Left cardiac atrium (tissue), 4 donors: ENCODE measurements around the gene CDY2A. TPM values are rescaled to one million over a fixed set of nuclear protein-coding genes. Genes with fewer than 3 reads are reported as not detected.
"Not testable (repeated sequence)": the region's sequence is repeated elsewhere in the genome, so short reads cannot be mapped to it uniquely, and the experiment has no call there.

Experiments used
- ATAC-seq, 2 donors: fragments of 200-7000 bp; cut with Tn5 transposase; one replicate each; pipeline ENCODE4 v1.9.1; 2020; ENCODE audit warnings: mild to moderate bottlenecking in 2 of 2, moderate library complexity in 2 of 2
- DNase-seq: peaks from one replicate; pipeline ENCODE4 v3.0.0-alpha.2; 2020
- intact Hi-C, 2 donors: fragments of 100-400 bp; cut with DNase I; formaldehyde crosslinking; loops; one replicate each; pipeline versions ENCODE4 v1.14.1 to v1.15.1; 2022 to 2023
- long read RNA-seq: library from polyadenylated mRNA; unstranded; transcript quantifications from one replicate; pipeline ENCODE4 v2.0.0, GENCODE V29; 2021
- total RNA-seq, 2 donors: library from RNA; stranded (reverse); fragmentation: NEBNext Ultra II Directional; extraction: Animal tissue kit (Norgen Biotek cat#: 25700); gene quantifications; one replicate each; pipeline ENCODE4 v1.2.1, GENCODE V29; 2021
- donor health status: DM: no; HTN: yes; CAD: no.
- donor health status: DM: no; HTN: yes; CAD: no; lungs with severe emphysema.
- donor health status: DM: yes; HTN: yes; CAD: no.
- donor health status: Dilated cardiomyopathy.

Gene CDY2A, protein sequence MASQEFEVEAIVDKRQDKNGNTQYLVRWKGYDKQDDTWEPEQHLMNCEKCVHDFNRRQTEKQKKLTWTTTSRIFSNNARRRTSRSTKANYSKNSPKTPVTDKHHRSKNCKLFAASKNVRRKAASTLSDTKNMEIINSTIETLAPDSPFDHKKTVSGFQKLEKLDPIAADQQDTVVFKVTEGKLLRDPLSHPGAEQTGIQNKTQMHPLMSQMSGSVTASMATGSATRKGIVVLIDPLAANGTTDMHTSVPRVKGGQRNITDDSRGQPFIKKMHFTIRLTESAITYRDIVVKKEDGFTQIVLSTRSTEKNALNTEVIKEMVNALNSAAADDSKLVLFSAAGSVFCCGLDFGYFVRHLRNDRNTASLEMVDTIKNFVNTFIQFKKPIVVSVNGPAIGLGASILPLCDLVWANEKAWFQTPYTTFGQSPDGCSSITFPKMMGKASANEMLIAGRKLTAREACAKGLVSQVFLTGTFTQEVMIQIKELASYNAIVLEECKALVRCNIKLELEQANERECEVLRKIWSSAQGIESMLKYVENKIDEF
- total RNA-seq, result not detected
- long read RNA-seq, result 0 reads

DNA sequence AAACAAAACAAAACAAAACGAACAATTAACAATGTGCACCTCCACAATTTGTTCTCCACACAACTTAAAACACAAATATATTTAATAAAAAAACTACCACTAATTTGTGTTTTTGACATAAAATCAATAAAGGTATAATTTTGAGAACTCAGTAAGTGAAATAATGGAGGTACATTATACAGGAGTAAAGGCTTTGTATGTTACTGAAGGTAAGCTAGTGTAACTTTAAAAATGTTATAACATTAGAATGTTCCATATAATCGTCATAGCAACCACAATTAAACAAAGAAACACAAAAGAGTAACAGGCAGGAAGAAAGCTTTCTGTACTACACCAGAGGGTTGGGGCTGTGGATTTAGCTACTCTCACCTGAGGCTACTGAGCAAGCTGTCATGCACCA is at the start of gene CDY2A:
Gene CDY2A, plus strand, starts transcription at position 301 of the 400 bp plus-strand sequence. CDS start 328 bp downstream, outside the sequence.
- ATAC-seq, intact Hi-C loops, DNase-seq: not testable (repeated sequence)

DNA sequence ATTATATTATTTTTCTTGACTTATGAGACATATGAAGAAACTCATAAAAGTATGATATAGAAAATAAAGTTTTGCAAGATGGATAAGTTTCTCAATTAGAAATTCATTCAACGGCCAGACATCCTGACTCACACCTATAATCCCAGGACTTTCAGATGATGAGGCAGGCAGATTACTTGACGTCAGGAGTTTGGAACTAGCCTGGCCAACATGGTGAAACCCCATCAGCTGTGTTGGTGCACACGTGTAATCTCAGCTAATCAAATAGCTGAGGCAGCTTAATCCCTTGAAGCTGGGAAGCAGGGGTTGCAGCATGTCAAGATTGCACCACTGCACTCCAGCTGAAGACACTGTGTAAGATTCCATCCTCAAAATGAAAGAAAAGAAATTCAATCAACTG is 28.0 kb upstream of the CDY2A start:
- DNase-seq, ATAC-seq, intact Hi-C loops: not testable (repeated sequence)

DNA sequence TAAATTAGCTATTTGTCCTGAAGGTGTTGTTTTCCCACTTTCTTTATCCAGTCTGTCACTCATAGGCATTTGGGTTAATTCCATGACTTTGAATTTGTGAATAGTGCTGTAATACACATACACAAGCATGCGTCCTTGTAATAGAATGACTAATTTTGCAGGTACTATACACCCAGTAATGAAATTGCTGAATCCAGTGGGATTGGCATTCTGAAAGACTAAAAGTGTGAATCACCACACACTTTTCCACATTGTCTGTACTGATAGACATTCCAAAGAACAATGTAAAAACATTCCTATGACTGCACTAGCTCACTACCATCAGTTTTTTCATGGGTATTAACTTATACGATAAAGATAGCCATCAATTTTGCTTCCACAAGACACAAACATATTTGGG is 27.3 kb upstream of the CDY2A start:
- ATAC-seq, intact Hi-C loops: not testable (repeated sequence)

DNA sequence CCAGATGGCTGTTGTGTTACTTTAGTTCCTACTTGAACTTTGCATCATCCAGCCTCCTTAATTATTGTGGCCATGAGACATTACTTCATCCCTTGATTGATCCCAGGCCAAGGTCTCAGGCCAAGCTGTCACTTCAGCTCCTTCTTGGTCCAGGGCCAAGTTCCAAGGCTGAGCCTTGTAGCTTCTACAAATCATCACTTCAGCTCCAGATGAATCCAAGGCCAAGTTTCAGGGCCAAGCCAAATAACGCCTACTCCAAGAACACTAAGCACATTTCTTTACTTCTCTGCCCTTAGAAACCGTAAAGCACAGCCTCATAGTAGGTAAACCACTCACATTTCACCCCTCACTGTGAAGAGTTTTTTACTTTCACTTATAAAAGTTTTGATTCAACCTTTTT is 1.7 kb upstream of the CDY2A start:
- DNase-seq, intact Hi-C loops: not testable (repeated sequence)
- ATAC-seq, result peak in 1 of 2 donors; percentile 86

More for the DNA sequence above, 27.3 kb upstream of the CDY2A start:
- DNase-seq, result not testable (repeated sequence)

DNA sequence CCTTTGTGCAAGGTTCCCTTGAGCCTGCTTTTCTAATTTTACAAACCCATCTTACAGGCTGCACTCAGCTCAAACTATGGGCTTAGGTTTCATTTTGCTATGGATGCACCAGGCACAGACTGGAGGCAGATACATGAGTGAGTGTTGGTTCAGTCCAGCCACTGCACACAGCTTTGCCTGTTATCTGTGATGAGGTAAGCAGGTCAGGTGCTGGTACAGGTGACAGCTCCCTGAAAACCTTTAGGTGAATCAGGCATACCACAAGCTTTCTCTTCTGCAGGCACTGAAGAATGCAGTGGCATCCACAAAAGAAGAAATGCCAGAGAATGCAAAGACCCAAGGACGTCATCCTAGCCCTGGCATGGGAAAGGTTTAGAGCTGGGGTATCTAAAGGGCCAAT is 3.3 kb downstream of the CDY2A start:
- intact Hi-C loops, DNase-seq, ATAC-seq: not testable (repeated sequence)

DNA sequence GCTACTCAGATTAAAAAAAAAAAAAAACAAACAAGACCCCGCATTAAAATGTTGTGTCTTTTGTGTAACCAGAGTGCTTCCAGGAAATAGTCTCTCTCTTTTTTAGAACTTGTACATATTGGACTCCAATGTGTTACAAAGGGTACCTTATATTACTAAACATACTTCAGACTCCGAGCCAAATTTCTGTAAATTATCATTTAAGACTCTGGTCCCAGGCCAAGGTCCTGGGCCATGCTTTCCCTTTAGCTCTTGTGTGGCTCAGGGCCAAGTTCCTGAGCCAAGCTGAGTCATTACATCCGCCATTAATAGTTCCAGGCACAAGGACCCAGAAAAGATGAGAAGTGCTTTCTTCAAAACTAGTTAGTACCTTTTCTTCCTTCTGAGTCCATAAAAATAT is 4.6 kb downstream of the CDY2A start:
- intact Hi-C loops, DNase-seq, ATAC-seq: not testable (repeated sequence)

DNA sequence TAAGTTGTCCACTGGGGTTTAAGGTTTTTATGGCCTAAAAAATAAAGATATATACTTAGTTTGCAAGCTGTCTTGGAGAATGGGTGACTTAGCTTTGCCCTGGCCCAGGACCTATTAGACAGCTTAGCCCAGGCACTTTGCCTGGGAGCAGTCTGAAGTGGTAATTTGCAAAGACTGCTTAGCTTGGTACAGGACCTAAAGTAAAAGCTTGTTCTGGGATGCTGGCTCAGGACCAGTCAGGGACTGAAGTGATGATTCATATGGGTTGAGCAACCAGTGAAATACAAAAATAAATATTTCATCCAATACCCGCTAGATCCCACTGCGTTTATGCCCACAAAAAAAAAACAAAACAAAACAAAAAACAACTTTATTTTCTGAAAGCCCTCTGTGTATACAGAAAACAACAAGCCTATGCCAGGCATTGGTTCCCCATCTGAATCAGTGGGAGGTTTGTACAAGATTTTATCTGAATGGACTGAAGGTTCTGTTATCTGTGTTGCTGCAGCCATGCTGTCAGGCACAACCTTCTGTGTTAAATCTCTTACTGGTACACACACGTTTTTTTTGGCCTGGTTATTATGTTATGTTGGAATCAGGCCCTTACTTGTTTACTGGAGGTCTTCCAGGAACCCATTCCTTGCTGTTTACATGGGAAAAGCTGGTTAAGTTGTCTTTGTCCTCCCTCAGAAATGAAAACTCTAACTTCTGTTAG is 8.7 kb downstream of the CDY2A start:
- intact Hi-C loops, DNase-seq: not testable (repeated sequence)
- peak in 1 of 2 donors; percentile 95 for ATAC-seq

DNA sequence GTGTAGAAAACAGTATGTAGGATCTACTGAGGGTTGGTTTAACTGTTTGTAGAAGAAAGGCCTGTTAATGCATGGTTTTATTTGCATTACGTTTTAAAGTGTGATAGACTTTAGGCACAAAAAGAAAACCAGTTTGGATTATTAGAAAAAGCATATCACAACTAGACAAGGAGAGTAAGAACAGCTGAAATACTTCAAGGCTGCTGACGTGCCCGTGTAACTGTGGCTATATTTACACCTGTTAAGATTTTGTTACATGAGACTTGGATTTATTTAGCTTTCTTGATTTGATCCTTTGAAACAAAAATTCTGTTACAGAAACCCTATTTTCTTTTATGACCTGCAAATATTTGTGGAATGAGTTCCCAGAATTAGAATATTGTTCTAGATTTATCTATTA is 9.3 kb downstream of the CDY2A start:
- intact Hi-C loops, ATAC-seq, DNase-seq: not testable (repeated sequence)

DNA sequence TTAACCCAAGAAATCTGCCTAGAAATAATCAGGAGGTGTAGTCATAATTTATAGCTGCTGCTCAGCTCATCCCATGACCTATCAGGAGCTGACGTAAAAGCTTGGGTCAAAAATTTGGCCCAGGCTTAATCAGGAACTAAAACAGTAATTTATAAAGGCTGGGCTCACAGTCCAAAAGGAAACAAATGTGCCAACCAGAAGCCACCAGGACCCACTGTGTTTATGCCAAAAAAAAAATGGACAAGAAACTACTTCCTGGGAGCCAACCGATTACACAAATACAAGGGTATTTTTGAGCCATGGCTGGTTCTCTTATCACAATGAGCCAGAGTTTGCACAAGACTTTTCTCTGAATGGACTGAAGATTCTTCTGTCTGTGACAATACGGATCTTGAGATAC is 19.4 kb downstream of the CDY2A start:
- ATAC-seq, DNase-seq, intact Hi-C loops: not testable (repeated sequence)

DNA sequence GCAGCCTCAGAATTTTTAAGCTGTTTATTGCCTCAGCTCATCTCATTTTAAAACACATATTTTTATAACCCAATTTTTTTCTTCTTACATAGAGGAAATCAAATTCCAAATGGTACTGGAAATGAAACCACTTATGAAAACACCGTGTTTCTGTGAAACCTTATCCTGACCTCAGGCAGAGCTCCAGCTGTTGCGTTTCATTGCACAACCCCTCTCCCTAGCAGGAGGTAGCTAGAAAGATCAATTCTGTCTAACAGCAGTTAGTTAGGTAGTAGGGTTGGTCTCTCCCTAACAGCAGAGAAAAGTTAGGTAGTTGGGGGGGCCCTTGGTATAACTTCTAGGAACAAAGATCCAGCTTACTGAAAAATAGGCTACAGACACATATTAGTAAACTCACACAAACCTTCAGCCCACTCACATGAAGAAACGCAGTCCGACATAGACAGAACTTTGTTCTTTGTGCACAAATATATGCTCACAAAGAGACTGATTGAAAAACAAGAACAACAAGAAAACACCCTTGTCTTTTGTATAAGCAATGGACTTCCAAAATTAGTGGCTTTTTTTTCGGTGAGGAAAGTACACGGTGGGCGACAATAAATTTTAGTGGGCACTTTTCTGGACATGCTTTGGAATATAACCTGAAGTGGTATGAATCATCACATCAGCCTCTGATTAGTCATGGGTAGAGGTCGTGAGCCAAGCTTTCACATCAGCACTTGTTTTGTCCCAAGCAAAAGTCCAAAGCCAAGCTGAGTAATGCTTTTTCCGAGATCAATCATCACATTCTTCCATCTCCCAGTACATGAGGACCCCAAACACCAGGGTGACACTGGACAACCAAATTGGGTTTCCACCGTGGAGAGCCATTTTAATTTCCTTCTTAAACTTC is 22.8 kb downstream of the CDY2A start:
- intact Hi-C loops, DNase-seq: not testable (repeated sequence)
- peak in 1 of 2 donors; percentile 90 for ATAC-seq

DNA sequence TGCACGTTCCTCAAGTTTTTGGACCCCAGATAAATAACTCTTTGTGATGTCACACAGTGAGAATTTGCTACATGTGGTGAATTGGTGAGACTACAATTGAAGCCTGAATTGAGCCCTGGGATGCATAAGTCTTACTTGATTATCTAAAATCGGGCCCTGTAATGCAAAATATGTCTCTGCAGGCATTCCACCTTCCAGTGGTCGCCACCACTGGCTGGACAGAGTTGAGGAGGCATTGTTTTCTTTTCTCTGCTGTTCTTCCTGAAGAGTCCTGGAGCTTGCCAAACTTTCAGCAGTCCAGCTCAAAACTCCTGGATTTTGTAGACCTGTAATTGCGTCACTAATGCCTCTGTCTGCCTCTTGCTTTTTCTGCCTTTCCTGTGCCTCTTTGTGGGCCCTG is 23.5 kb downstream of the CDY2A start:
- intact Hi-C loops, DNase-seq, ATAC-seq: not testable (repeated sequence)

DNA sequence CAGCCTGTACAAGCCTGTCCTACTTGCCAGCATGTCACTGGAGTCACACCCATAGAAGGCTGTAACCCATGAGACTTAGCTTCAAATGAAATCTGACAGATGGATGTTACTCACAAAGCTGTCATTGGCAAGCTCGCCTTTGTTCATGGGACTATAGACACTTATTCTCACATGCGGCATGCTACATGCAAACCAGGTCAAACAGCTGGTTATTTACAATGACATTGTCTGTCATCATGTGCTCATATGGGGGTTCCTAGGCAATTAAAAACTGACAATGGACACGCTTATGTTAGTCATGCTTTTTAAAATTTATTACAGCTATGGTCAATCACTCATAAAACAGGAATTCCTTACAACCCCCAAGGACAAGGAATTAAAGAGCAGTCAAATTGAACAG is 30.9 kb downstream of the CDY2A start:
- not testable (repeated sequence) for ATAC-seq

DNA sequence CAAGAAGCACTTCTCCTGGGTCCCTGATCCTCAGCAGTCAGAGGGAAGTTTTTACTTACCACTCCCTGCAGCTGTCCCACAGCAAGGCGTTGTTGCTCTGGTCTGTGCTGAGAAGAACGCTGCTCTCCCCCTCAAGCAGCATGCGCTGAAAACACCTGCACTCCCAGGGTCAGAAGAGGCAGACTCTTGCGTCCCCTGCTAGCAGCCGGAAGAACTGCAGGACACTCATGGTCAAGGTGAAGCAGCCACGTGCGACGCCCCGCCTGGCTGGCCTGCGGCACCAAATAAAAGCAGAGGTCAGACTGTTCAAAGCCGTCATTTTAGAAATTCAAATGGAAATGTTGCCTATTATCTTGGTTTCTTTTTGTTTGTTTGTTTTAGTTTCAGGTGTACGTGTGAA is 47.9 kb downstream of the CDY2A start:
- DNase-seq, ATAC-seq, intact Hi-C loops: not testable (repeated sequence)

More for the DNA sequence above, 30.9 kb downstream of the CDY2A start:
- intact Hi-C loops, DNase-seq: not testable (repeated sequence)

Other genes with a start within 250 kb of the CDY2A start
- gene CDY2B, start 145.6 kb upstream of the CDY2A start, total RNA-seq, result not detected